Measurements from ENCODE around the gene B3GNT9. TPM values are rescaled to one million over a fixed set of nuclear protein-coding genes. Genes with fewer than 3 reads are reported as not detected.

The B3GNT9 gene
- total RNA-seq, 1 experiment from 2014 or later, result 3.8 TPM

- BruUV-seq (replicated peaks), result no TSS peak
- H3K27me3 ChIP-seq (ENCODE audit: insufficient read depth, low read length), result no peaks in the 10 kb centered on the region
- DNase-seq (ENCODE audit: low read depth, low spot score) (no peak), ATAC-seq (no peak)
- no peaks in the 10 kb centered on the region for H3K36me3 ChIP-seq (ENCODE audit: control insufficient read depth in 1 of 2, insufficient read depth in 2 of 2, low read length in 2 of 2)
- H3K9me2 ChIP-seq (ENCODE audit: insufficient read depth), result no peaks in the 10 kb centered on the region
- no peaks in the 10 kb centered on the region; the same call in 1 of the 2 replicates for H3K79me2 ChIP-seq (ENCODE audit: insufficient read depth, low read length)
- ChIA-PET POLR2A (no interaction called here), CTCF (no interaction called here), RAD21 (ENCODE audit: low non-redundant PET in 1 of 2, low total read pairs in 2 of 2, uncharacterized antibody in 2 of 2, unreplicated experiment in 2 of 2) (no interaction called here)
- H4K20me1 ChIP-seq (ENCODE audit: insufficient read depth), result no peaks in the 10 kb centered on the region
- H3K9me3 ChIP-seq (ENCODE audit: control insufficient read depth in 1 of 2, insufficient read depth in 1 of 2, low read depth in 1 of 2, low read length in 2 of 2), result no peaks in the 10 kb centered on the region
- intact Hi-C loops (cut with micrococcal nuclease), result no loop called here
- peak overlapping the region; percentile 58; the same call in 1 of the 2 replicates for H3K27ac ChIP-seq (ENCODE audit: low read depth, low read length)
- TF ChIP-seq SRF (IDR thresholded peaks at IDR 0.05; ENCODE audit: low read depth) (no peak), EGR1 (IDR thresholded peaks at IDR 0.05; ENCODE audit: low read depth) (no peak), CBX3 (IDR thresholded peaks at IDR 0.05; ENCODE audit: low read depth) (no peak), ZNF274 (IDR thresholded peaks at IDR 0.05; ENCODE audit: low read depth, low read length) (no peak), CTCF (IDR thresholded peaks at IDR 0.05 in 2 of 3, conservative IDR thresholded peaks at IDR 0.05 in 1 of 3; ENCODE audit: borderline replicate concordance in 1 of 3, insufficient read depth in 1 of 3, low read depth in 2 of 3, low read length in 2 of 3) (no peak), TCF7L2 (IDR thresholded peaks at IDR 0.05; ENCODE audit: borderline replicate concordance, extremely low read depth, insufficient read depth, insufficient read length) (no peak), SIN3A (IDR thresholded peaks at IDR 0.05; ENCODE audit: low read depth) (no peak), EZH2 (IDR thresholded peaks at IDR 0.05) (no peak), JUND (IDR thresholded peaks at IDR 0.05) (no peak), YY1 (IDR thresholded peaks at IDR 0.05; ENCODE audit: extremely low read depth, insufficient replicate concordance, low read depth, low read length) (no peak), RAD21 (IDR thresholded peaks at IDR 0.05; ENCODE audit: low read depth) (no peak), ATF3 (IDR thresholded peaks at IDR 0.05) (no peak)
- H3K4me2 ChIP-seq (ENCODE audit: low read length), result peak overlapping the region; percentile 65
- H3K4me1 ChIP-seq (ENCODE audit: control insufficient read depth in 1 of 2, insufficient read depth in 2 of 2, low read length in 2 of 2), result peaks cover 27 to 40% of the 10 kb centered on the region in 2 experiments
- H2AFZ ChIP-seq (ENCODE audit: low read depth, low read length, poor library complexity, severe bottlenecking), result no peak overlapping the region
- peak overlapping the region; percentile 52; the same call in 1 of the 2 replicates for H3K9ac ChIP-seq (ENCODE audit: low read length)
- peak overlapping the region in 1 of 2 experiments; percentile 26; a peak in 1 of 4 replicates for H3K4me3 ChIP-seq (replicated peaks in 1 of 2; ENCODE audit: low read depth in 1 of 2, low read length in 2 of 2)
These were observed 14.6 kb upstream of the B3GNT9 start for GRCh38 chr16:67165121-67166078.

Data from HCT116 (cell line).